OCI-LY3 (cell line): ENCODE data around the gene ZNF280C.
A peak's percentile ranks its signal among the peaks of the same experiment; 100 is the strongest.
"Not testable (repeated sequence)": the region's sequence is repeated elsewhere in the genome, so short reads cannot be mapped to it uniquely, and the experiment has no call there.

Source experiments
- H2AFZ ChIP-seq: fragments of 200-600, 300-600 bp; shearing (Covaris generic); 2 replicates; pipeline ENCODE4 v1.6.0; 2014; ENCODE audit warnings: antibody characterized with exemption, low read depth, low read length
- H3K27ac ChIP-seq: fragments of 200-600, 300-600 bp; sonication (generic); 2 replicates; pipeline ENCODE4 v1.5.1; 2014; ENCODE audit warnings: mild to moderate bottlenecking, low read length, moderate library complexity, mixed read lengths
- H3K27me3 ChIP-seq: fragments of 200-600, 300-600 bp; sonication (generic); 2 replicates; pipeline ENCODE4 v1.6.1; 2014; ENCODE audit warnings: low read depth, low read length, mixed read lengths
- H3K36me3 ChIP-seq: fragments of 200-600, 300-600 bp; sonication (generic); replicated peaks from 2 replicates; pipeline ENCODE3; 2014; ENCODE audit warnings: low read depth, low read length, mixed read lengths
- H3K4me1 ChIP-seq: fragments of 300-600, 200-600 bp; sonication (generic); 2 replicates; pipeline ENCODE4 v1.6.1; 2014; ENCODE audit warnings: low read length, mixed read lengths
- H3K4me2 ChIP-seq: fragments of 200-600, 300-600 bp; sonication (generic); 2 replicates; pipeline ENCODE4 v1.6.1; 2014; ENCODE audit warnings: low read length, mixed read lengths
- H3K4me3 ChIP-seq: fragments of 300-600, 200-600 bp; sonication (generic); 2 replicates; pipeline ENCODE4 v1.5.1; 2014; ENCODE audit warnings: antibody characterized with exemption, mild to moderate bottlenecking, low read length, moderate library complexity
- H3K79me2 ChIP-seq: fragments of 300-600, 200-600 bp; shearing (Covaris generic); 2 replicates; pipeline ENCODE4 v1.6.1; 2014; ENCODE audit warnings: mild to moderate bottlenecking, low read length, mixed read lengths
- H3K9ac ChIP-seq: fragments of 300-600, 200-600 bp; shearing (Covaris generic); 2 replicates; pipeline ENCODE4 v1.6.0; 2014; ENCODE audit warnings: mild to moderate bottlenecking, low read length, moderate library complexity
- H3K9me3 ChIP-seq: fragments of 200-600, 300-600 bp; shearing (Covaris generic); 2 replicates; pipeline ENCODE4 v1.6.1; 2014; ENCODE audit warnings: low read length, mixed read lengths; ENCODE audit not compliant: insufficient read depth
- H4K20me1 ChIP-seq: fragments of 200-600, 300-600 bp; sonication (generic); 2 replicates; pipeline ENCODE4 v1.6.1; 2016; ENCODE audit warnings: low read length, mixed read lengths; ENCODE audit not compliant: insufficient read depth
- CTCF ChIP-seq: fragments of 200-600, 300-600 bp; sonication (generic); IDR thresholded peaks from 2 replicates; pipeline ENCODE4 v1.5.1; 2014; ENCODE audit warnings: antibody characterized with exemption, low read length, low read depth
- EZH2phosphoT487 ChIP-seq: fragments of 200-600 bp; shearing (Covaris generic); IDR thresholded peaks from 2 replicates; pipeline ENCODE4 v1.6.1; 2018; ENCODE audit warnings: antibody characterized with exemption, mixed run types, low read depth

ZNF280C gene

DNA sequence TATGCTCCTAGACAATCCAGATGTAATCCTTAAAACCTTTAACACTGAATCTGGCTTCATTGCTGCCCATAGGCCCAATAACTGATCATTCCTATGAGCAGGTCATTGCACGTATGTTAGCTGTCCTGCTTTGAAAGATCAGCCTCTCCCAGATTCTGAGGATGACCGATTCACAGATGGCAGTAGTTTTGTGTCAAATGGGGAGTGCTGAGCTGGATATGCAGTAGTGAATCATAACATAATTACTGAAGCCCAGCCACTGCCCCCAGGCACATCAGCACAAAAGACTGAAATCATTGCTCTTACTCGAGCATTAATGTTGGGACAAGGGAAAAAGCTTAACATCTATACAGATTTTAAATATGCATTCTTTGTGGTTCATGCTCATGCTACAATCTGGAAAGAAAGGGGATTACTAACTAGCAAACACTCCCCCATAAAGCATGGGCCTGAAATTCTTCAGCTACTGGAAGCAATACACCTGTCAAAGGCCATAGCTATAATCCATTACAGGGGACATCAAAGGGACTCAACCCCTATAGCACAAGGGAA lies 16.4 kb upstream of the ZNF280C start:
- Histone ChIP-seq H3K27ac (no peak overlapping the region), H3K4me2 (no peak overlapping the region), H2AFZ (no peak overlapping the region), H4K20me1 (no peaks in the 10 kb centered on the region), H3K36me3 (no peaks in the 10 kb centered on the region), H3K4me1 (peaks cover 6% of the 10 kb centered on the region), H3K79me2 (no peaks in the 10 kb centered on the region), H3K9ac (no peak overlapping the region), H3K4me3 (no peak overlapping the region), H3K9me3 (no peaks in the 10 kb centered on the region), H3K27me3 (no peaks in the 10 kb centered on the region)
- TF ChIP-seq CTCF (no peak), EZH2phosphoT487 (no peak)

- Histone ChIP-seq H4K20me1 (no peaks in the 10 kb centered on the region), H3K27me3 (no peaks in the 10 kb centered on the region), H3K4me3 (no peak overlapping the region), H3K9ac (no peak overlapping the region), H3K4me1 (no peaks in the 10 kb centered on the region), H3K4me2 (no peak overlapping the region), H3K36me3 (no peaks in the 10 kb centered on the region), H3K9me3 (no peaks in the 10 kb centered on the region), H3K79me2 (no peaks in the 10 kb centered on the region), H3K27ac (no peak overlapping the region), H2AFZ (no peak overlapping the region)
- TF ChIP-seq EZH2phosphoT487 (no peak), CTCF (no peak)
These were observed 13.5 kb upstream of the ZNF280C start for GRCh38 chrX:130282151-130282550.

DNA sequence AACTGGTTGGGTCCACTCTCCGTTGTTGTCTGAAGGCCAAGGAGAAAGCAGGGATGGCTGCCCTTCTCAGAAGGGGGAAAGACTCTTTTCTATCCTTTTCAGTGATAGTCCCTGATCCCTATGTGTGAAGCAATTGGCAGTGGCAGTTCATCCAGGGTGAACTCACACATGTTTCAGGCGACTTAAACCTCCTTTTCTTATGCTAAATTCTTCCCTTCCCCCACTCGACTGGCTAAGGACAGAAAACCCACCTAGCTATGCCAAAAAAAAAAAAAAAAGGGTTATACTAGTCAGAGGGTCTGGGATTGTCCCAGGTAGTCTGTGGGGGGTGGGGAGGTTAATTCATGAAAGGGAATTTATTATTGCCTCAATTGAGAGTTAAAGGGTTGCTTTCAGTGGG lies 12.2 kb upstream of the ZNF280C start:
- Histone ChIP-seq H2AFZ (no peak overlapping the region), H3K27me3 (no peaks in the 10 kb centered on the region), H3K4me1 (no peaks in the 10 kb centered on the region), H3K27ac (no peak overlapping the region), H3K9ac (no peak overlapping the region), H4K20me1 (no peaks in the 10 kb centered on the region), H3K4me2 (no peak overlapping the region), H3K36me3 (no peaks in the 10 kb centered on the region), H3K79me2 (no peaks in the 10 kb centered on the region), H3K4me3 (no peak overlapping the region), H3K9me3 (no peaks in the 10 kb centered on the region)
- no peak for TF ChIP-seq EZH2phosphoT487
- TF ChIP-seq CTCF = no peak

DNA sequence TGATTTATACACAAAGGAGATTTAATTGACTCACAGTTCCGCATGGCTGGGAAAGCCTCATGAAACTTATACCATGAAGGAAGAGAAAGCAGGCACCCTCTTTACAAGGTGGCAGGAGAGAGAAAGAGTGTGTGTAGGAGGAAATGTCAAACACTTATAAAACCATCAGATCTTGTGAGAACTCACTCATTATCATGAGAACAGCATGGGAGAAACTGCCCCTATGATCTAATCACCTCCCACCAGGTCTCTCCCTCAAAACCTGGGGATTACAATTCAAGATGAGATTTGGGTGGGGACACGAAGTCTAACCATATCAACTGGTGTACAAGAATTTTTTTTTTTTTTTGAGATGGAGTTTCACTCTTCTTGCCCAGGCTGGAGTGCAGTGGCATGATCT lies 3.6 kb upstream of the ZNF280C start:
- not testable (repeated sequence) for H3K4me1 ChIP-seq, H3K27me3 ChIP-seq, H3K36me3 ChIP-seq, H3K4me3 ChIP-seq, H3K27ac ChIP-seq, H3K9ac ChIP-seq, H4K20me1 ChIP-seq, H3K4me2 ChIP-seq, H3K9me3 ChIP-seq, H2AFZ ChIP-seq
- H3K79me2 ChIP-seq = peaks cover 11% of the 10 kb centered on the region

DNA sequence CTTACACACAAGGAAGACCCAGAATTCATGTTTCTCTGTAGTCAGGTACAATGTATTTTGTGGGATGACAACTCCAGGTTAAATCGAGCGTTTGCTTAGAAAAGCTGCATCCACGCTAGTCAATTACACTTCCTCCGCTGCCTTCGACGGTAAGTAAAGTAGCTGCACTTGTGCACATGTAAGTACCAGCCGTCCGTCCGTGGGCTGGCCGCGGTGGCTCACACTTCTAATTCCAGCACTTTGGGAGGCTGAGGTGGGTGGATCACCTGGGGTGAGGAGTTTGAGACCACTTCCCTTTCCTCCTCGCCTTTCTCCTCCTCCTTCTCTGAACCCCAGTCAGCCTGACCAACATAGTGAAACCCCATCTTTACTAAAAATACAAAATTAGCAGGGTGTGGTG lies 692 bp upstream of the ZNF280C start:
- H3K27ac ChIP-seq, H4K20me1 ChIP-seq, H3K9ac ChIP-seq, H3K9me3 ChIP-seq, H3K4me3 ChIP-seq, H3K27me3 ChIP-seq, H3K4me2 ChIP-seq, H3K36me3 ChIP-seq: not testable (repeated sequence)
- Histone ChIP-seq H3K79me2 (peaks cover 39% of the 10 kb centered on the region), H3K4me1 (peaks cover 20% of the 10 kb centered on the region), H2AFZ (peak overlapping the region; percentile 62; the same call in 1 of the 2 replicates)
